ENCODE results near the gene TLE4.
A peak's percentile ranks its signal among the peaks of the same experiment; 100 is the strongest.

Gene TLE4

GRCh38 chr9:79564105-79564504 lies 7.7 kb upstream of the TLE4 start:
- DNase-seq (ENCODE audit: low read depth), result no peak
- TF ChIP-seq CTCF (conservative IDR thresholded peaks at IDR 0.05; ENCODE audit: low read depth, low read length), result no peak
- H3K4me3 ChIP-seq (ENCODE audit: low read length), result no peak overlapping the region

GRCh38 chr9:79565245-79565644 lies 6.5 kb upstream of the TLE4 start:
- DNase-seq (ENCODE audit: low read depth), result no peak
- no peak for TF ChIP-seq CTCF (conservative IDR thresholded peaks at IDR 0.05; ENCODE audit: low read depth, low read length)
- no peak overlapping the region for H3K4me3 ChIP-seq (ENCODE audit: low read length)

GRCh38 chr9:79567671-79568098 lies 4.1 kb upstream of the TLE4 start:
- DNase-seq (ENCODE audit: low read depth), result no peak
- no peak overlapping the region for H3K4me3 ChIP-seq (ENCODE audit: low read length)
- peak; percentile 22 for TF ChIP-seq CTCF (conservative IDR thresholded peaks at IDR 0.05; ENCODE audit: low read depth, low read length)

- TF ChIP-seq CTCF (conservative IDR thresholded peaks at IDR 0.05; ENCODE audit: low read depth, low read length), result no peak
- H3K4me3 ChIP-seq (ENCODE audit: low read length), result no peak overlapping the region
- DNase-seq (ENCODE audit: low read depth), result no peak
Observed at GRCh38 chr9:79568337-79569101, 3.2 kb upstream of the TLE4 start.

GRCh38 chr9:79569814-79570447 lies 1.8 kb upstream of the TLE4 start:
- H3K4me3 ChIP-seq (ENCODE audit: low read length), result peak overlapping the region; percentile 72
- DNase-seq (ENCODE audit: low read depth), result no peak
- no peak for TF ChIP-seq CTCF (conservative IDR thresholded peaks at IDR 0.05; ENCODE audit: low read depth, low read length)

GRCh38 chr9:79570448-79571308 lies 1.1 kb upstream of the TLE4 start:
- peak; percentile 75 for DNase-seq (ENCODE audit: low read depth)
- H3K4me3 ChIP-seq (ENCODE audit: low read length), result peak overlapping the region; percentile 72
- no peak for TF ChIP-seq CTCF (conservative IDR thresholded peaks at IDR 0.05; ENCODE audit: low read depth, low read length)

Data from retinal pigment epithelial cell (primary cell).